GM20431 (cell line): Measurements from ENCODE around the gene MRGPRF.

Experiments
- in situ Hi-C: fragments of 300-500 bp; cut with MseI, MboI; formaldehyde crosslinking; loops from one replicate; pipeline ENCODE4 v1.15.0; 2020; ENCODE audit warnings: low sequenced_read_pairs; ENCODE audit not compliant: unreplicated experiment

The MRGPRF gene, protein sequence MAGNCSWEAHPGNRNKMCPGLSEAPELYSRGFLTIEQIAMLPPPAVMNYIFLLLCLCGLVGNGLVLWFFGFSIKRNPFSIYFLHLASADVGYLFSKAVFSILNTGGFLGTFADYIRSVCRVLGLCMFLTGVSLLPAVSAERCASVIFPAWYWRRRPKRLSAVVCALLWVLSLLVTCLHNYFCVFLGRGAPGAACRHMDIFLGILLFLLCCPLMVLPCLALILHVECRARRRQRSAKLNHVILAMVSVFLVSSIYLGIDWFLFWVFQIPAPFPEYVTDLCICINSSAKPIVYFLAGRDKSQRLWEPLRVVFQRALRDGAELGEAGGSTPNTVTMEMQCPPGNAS

DNA sequence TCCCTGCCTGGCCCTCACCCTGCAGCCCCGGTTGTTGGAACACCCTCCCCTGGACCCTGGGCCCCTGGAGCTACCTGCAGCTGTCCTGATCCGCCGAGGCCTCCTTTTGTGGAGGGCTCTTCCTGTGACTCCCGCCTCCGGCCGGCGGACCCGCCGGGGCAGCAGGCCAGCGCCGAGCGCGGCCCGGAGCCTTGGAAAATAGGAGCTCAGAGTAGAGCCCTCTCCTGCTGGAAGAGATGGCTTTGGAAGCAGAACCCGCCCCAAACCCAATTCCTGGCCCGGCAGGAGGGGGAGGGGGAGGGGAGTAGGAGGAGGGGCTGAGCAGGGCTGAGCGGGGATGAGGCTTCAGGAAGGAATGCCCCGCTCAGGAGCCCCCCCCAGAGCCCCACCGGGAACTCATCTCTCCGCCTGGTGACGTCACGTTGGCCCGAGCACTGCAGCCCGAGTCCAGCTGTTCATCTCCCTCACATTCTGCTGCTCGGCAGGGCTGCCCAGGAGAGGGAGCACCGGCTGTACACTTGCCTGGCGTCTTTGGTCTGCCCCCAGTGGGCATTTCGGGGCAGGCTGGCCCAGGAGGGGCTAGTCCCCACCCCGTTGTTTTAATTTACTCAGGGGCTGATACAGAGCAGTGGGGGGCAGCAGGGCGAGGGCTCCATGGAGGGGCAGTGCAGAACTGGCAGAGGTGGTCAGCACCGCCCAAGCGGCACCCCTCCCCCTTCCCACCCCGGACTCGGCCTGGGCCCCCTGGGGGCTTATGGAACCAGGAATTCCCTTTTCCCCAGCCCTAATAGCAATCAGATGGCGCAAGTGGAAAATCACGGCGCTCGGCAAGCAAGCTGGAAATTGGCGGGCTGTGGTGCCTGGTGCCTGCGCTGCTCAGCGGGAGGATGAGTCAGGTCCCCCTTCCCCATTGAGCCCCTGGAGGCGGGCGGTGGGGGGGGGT is at the start of gene MRGPRF:
Gene MRGPRF, minus strand, starts transcription at position 238 of the 943 bp plus-strand sequence. CDS start 3,345 bp downstream, outside the sequence.
- in situ Hi-C loops = no loop called here

DNA sequence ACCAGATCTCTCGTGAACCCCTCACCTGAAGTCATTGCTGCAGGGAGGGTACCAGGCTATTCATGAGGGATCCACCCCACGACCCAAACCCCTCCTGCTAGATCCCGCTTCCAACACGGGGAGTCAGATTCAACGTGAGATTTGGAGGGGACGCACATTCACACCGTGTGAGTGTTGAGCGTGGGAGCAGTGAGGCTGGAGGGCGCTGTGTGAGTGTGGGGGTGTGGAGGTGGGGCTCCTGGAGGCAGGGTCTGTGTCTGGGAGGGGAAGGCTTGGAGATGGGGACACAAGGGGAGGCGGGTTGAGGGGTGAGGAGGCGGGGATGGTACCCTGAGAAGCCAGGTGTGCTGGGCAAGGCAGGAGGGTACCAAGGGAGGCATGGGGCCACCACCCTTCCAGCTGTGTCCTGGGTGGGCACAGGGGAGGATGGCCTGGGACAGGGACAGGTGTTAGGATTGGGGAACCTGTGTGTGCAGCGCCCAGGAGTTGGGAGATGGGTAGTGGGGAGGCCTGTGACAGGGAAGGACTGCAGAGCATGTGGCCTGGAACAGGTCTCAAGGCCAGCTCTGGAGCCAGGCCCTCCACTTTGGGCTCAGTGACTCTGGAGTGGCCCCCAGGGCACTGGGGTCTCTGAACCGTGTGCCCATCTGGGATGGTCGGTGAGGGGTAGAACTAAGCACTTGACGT is 49.3 kb upstream of the MRGPRF start:
- in situ Hi-C loops = no loop called here

DNA sequence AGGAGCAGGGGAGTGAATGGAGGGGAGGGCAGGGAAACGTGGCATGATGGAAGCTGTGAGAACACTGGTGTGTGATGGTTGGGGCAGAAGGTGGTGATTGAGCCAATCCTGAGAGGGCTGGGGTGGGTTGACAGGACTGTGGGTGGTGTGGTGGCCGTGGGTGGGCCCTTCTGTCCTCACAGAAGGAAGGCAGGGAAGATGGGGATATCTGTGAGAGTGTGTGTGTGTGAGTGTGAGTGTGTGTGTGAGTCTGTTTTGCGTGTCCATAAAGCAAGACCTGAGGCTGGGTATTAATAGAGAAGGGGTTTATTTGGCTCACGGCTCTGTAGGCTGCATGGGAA is 48.6 kb upstream of the MRGPRF start:
- in situ Hi-C loops = no loop called here

DNA sequence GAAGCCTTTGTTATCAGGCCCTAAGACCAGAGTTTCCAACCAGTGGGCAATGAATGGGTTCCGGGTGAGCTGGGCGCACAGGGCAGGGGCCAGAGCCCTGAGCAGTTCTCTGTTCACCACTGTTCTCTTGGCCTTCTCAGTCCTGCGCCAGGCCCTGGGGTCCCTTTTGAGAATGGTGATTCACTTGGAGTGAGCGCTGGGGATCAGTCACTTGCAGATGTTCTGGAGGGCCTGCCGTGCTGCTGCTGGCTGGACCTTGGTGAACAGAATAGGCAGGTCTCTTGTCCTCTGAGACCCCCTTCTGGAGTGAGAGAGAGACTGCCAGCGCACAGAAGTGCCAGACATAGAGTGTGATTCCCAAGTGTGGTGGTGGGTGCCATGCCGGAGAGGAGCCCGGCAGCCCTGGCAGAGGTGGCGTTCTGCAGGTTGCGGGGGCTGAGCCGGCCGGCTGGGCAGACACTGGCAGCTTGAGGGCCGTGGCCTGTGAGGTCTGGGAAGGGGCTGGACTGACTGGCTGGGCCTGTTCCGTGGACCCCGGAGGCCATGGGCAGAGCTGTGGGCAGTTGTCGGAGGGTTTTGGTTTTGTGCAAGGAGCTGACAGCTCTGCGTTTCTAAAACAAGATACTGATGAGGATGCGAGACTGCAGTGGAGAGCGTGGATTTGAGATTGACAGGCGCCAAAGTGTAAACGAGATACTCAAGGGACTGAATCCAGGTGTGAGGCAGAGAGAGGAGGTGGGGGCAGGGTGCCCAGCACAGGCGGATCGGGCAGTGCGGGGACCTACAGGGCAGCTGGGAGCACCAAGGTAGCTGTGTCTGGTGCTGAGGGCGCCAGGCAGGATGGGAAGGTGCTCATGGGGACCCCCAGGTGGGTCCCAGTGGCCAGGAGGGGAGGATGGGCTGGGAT is 48.0 kb upstream of the MRGPRF start:
- in situ Hi-C loops = no loop called here

DNA sequence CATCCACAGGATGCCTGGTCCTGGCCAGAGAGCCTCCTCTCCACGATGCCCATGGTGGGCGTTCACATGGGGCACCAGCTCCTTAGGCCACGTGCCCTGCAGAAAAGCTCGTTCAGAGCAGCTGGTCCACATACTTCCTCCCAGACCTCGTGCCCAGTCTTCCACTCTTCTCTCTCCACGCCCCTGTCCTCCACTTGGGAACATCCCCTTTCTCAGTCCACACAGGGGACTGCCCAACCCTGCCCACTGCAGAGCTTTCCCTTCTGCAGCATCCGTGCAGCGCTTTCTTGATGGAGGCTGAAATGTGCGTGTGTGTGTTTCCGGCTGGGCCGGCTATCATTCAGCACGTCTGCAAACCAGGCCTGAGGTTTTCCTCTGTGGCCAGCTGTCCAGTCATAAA is 46.9 kb upstream of the MRGPRF start:
- in situ Hi-C loops = no loop called here

DNA sequence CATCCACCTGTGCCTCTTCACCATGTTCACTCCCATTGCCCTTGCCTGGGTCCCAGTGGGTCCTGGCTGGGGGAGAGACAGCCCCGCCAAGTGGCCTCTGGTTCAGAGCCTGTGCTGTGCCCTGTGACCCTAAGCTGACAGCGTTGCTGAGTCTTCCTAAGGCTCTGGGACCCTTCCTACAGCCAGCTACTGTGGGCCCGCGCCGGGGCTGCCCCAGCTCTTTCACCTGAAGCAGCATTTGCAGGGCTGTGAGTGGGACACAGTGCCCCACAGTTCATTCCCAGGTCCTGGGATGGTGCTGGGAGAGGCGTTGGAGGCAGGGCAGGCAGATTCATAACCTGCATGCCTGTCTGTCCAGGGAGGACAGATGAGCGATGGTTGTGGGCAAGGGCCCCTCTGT is 46.4 kb upstream of the MRGPRF start:
- in situ Hi-C loops = no loop called here

DNA sequence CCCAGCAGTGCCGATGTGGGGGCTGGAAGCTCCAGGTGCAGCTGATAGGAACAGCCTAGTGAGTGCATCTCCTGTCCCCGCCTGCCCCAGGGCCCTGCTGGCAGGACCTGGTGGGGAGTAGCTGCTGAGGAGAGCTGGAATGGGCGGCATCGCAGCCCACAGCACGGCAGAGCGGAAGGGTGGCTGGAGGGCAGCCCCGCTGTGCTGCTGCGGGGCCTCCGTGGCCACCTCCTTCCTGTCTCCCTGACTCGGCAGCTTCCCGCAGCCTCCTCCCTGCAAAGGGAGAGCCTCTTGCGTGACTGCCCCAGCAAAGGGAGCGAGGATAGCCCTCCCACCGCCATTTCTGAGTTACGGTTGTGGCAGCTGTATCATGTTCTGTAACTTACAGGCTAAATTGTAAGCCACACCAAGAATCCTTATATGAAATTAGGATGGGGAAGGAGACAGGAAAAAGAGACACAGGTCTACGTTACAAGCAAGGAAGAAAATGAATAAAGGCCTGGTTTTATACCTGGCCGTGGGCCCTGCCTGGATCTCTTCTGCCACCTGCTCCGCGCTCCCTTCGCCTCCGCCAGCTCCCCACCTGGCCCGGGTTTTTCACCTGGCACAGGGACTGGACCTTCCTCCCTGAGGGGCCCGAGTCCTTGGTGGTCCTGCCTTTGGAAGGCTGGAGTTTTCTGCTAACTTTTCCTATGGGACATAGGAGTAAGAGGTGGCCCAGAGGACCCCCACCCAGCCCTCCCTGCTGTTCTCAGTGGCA is 45.6 kb upstream of the MRGPRF start:
- in situ Hi-C loops = no loop called here

DNA sequence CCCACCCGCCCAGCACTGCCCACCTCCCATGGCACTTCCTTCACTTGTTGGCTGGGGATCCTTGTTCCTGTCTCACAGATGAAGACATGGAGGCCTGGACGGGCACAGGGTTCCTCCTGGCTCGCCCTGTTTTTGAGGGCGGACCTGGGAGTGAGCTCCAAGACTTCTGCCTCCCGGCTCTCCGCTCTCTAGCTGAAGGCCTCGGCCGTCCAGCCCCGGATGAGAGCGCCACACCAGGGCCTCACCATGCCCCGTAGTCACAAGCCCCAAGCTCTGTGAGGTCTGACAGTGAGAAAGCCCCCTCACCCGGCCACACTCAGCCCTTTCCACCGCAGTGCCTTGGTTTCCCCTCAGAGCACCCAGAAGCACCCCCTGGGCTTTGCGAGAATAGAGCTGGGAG is 44.8 kb upstream of the MRGPRF start:
- in situ Hi-C loops = no loop called here

DNA sequence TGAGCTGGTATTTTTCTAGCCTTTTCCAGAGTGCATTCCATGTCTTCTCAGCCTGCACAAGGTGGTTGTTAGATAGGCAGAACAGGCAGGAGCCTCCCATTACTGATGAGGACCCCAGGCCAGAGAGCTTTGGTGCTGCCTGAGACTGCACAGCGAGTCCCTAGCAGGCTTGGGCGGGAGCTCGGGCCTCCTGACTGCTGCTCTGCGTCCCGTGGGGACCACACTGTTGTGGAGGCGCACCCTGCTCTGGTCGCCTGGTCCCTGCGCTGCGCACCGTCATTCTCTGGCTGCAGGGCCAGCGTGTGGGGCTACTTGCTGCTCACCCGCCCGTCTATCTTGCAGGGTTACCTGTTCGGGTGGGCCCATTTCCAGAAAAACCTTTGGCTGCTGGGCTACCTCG is 44.2 kb upstream of the MRGPRF start:
- in situ Hi-C loops = no loop called here

DNA sequence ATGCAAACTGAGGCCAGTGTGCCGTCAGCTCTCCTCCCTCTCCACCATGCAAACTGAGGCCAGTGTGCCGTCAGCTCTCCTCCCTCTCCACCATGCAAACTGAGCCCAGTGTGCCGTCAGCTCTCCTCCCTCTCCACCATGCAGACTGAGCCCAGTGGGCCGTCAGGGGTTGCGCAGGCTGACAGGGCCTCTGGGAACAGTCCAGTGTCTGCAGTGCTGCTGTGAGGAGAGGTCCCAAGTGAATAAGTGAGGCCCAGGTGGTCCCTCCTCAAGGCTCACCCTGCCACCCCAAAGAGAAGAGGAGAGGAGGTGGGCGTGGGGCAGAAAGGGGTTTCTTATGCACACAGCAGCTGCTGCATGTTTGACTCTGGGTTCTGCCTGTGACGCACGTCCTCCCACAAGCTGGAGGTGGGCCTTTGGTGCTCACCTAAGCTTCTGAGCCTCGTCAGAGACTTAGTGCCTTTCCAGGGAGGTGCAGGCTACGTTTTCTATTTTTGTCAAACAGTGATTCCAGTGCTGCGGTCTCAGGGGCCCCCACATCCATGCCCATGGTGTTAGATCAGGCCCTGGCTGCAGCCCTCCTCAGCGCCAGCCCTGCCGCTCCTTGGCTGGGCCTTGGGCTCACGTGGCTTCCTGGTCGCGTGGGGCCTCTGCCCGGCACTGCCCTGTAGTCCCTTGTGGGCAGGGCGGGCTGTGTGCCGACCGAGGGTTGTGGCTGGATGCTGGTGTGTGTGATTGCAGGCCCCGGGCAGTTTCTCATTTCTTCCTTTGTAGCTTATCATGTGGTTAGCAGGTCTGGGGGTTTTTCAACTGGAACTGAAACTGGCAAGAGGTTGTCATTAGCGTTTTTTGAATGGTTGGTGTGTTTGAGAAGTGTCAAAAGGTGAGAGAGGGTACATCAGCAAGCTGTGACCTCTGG is 42.8 kb upstream of the MRGPRF start:
- in situ Hi-C loops = no loop called here

DNA sequence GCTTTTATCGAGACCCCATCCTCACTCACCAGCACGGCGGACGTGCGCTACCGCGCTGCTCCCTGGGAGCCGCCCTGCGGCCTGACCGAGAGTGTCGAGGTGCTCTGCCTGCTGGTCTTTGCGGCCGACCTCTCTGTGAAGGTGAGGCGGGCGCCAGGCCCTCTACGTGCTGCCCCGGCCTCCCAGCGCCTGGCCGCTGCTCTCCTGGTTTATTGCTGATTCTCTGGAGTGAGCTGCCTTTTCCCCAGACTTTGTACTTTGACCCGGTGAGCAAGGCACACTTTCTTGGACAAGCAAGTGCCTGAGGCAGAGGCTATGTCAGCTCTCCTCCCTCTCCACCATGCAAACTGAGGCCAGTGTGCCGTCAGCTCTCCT is 42.2 kb upstream of the MRGPRF start:
- in situ Hi-C loops = no loop called here

DNA sequence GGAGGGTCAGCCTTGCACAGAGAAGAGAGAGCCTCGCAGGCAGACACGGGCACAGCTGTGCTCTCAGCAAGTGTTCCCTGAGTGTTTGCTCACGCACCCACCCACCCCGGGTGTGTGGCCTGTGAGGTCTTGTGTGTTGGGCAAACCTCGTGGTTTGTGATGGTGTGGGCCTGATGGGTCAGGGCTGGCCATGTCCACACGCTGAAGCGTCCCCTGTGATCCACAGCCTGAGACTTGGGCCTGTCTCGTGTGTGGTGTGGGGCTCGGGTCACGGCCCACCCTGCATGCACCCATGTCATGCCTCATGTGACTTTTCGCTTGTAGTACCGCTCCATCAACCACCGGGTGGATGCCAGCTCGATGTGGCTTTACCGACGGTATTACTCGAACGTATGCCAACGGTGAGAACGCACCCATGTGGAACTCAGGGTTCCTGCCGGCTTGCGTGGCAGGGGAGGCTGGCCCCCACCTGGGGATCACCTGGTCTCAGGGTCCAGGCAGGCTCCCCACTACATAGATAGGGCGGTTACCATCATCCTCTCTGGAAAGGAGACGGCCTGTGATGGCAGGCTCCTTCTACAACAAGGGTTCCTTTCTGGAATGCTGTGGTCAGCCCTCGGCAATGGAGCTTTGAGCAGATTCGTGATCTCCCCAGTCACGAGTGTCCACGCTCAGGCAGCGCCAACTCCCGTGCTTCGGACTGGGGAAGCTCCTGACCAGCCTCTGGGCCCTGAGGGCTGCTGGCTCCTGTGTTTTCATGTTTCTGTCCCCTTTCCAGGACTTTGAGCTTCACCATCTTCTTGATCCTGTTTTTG is 41.6 kb upstream of the MRGPRF start:
- in situ Hi-C loops = no loop called here

DNA sequence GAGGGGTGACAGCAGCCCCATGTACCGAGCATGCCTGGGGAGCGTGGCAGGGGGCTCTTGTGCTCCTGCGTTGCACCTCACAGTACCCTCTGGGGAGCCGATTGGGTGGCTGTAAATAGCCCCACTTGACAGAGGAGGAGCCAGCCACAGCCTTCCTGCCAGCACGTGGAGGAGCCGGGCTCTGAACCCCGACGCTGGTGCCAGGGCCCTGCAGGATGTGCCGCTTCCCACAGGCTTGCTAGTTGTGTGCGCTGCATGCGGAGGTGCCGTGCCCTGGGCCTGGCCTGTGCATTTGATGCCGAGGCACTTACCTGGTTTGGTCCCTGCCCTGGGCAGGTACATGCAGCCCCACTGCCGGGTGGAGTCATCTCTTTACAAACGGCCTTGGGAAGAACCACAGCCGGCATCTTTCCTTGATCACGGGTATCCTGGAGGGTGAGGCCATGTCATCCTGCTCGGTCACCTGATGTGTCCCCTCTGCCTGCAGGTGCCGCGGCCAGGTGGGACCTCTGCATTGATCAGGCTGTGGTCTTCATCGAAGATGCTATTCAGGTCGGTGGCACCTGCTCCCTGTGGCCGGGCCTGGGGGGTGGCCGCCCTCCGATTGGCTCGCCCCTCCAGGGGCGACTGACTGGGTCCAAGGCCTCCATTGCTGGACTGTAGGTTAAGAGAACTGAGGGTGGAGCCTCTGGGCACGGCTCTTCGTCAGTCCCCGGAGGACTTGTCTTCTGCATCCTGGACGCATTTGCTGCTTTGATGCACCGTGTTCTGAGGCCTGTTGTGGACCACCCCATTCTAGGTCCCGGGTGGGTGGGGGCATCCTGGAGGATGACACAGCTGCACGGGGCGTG is 40.7 kb upstream of the MRGPRF start:
- in situ Hi-C loops = no loop called here

DNA sequence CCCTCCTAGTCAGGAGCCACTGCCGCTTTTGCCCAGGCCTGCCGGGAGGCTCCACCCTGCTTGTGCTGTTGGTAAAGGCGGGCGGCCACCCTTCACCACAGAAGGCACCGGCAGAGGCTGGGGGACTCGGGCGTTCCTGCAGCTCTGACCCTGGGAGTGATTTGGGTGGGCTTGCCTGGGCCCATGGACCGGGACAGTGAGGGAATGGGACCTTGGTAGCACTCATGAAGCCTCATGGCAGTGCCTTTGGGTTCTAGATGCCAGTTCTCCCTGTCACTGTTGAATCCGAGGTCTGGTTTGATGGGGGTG is 40.1 kb upstream of the MRGPRF start:
- in situ Hi-C loops = no loop called here

DNA sequence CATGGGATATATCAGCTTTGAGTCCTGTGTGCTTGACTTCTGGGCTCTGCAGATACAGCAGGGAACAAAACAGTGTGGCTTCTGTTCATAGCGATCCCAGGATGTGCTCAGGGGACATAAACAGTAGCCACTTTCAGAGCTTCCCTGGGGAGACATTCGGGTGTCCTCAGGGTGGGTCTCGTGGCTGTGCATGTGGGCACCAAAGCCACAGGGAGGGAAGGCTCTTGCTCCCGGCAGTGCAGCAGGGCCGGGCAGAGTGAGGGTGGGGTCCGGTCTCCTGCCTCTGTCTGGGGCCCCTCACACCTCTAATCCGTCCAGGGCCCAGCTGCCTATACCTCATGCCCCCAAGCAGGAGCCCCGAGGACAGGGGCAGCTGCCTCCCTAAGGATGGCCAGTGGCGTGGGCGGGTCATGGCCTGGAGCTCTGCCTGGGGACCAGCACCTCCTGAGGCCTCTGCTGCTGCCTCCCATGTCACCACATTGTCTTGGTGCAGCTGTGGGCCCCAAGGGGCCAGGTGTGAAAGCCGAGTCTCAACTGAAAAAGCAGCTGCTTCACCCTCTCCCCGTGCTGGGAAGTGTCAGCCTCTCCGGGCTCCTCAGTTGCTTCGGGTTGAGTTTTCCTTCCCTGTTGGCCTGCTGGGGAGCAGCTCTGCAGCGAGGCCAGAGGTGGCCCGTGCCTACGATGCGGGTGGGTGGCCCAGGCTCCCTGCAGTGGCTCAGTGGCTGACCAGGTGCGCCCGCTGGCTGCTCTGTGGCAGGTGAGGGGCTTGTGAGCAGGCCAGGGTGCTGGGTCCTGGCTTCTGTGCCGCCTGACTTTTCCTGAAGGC is 39.5 kb upstream of the MRGPRF start:
- in situ Hi-C loops = no loop called here
